ENCODE results near the gene CRNN. TPM values are rescaled to one million over a fixed set of nuclear protein-coding genes. Genes with fewer than 3 reads are reported as not detected.

CRNN gene
- total RNA-seq, 1 experiment from 2014 or later: not detected

DNA sequence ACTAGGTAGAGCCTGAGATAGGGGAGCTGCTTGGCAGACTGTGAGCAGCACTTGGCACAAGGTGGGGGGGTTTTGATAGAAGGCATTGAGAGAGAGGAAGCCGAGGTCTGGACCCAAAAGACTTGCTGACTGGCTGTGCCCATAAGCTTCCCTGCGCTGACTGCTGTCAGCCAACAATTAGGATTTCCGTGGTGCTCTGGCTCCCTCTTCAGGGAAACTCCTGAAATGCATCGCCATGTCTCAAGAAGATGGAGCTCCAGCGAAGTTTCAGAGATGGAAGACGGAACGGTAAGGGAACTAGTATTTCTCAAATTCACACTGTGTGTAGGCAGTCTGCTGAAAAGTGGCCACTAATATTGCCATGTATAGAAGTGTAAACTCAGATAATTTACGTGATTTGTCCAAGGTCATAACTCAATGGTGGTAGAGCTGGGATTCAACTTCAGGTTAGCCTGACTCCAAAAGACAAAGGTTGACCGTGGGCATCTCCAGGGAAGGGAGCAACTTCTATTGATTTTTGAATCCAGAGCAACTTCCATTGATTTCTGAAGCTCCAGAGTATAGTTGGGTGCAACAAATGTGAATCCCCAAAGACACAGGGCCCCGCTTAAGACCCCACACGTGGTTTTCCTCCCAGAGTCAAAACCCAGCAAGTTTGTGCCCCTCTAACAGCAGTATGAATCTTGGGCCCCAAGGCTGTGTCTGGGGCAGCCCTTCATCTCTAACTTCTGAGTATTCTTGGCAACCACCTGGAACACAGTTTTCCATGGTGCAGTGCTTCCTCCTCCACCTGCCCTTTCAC is 44.5 kb upstream of the CRNN start:
- H3K4me2 ChIP-seq (ENCODE audit: insufficient read depth, insufficient read length, low read length): no peak overlapping the region
- no peaks in the 10 kb centered on the region; the same call in 1 of the 2 replicates for H3K79me2 ChIP-seq (ENCODE audit: insufficient read depth, low read length)
- no peak overlapping the region for H2BK12ac ChIP-seq (ENCODE audit: insufficient read length, low read depth, low read length)
- H2AFZ ChIP-seq (ENCODE audit: low read length): no peak overlapping the region
- H3K56ac ChIP-seq (ENCODE audit: insufficient read length, low read depth, low read length): no peak overlapping the region
- no peaks in the 10 kb centered on the region for H3K4me1 Mint-ChIP-seq
- H4K5ac ChIP-seq (ENCODE audit: insufficient read length, low read depth, low read length): no peak overlapping the region
- no peak overlapping the region for H4K8ac ChIP-seq (replicated peaks; ENCODE audit: insufficient read length, low read depth, low read length)
- no peak overlapping the region for H3K23ac ChIP-seq (ENCODE audit: insufficient read length, low read depth, low read length)
- H3K27ac Mint-ChIP-seq: no peak overlapping the region
- no peak overlapping the region for H3K4me3 Mint-ChIP-seq
- DNase-seq: peak; percentile 34
- no peak overlapping the region for H3T11ph ChIP-seq (ENCODE audit: low read length)
- no peaks in the 10 kb centered on the region for H3K4me1 ChIP-seq (ENCODE audit: insufficient read depth, low read length)
- peaks cover 1% of the 10 kb centered on the region; the same call in 1 of the 2 replicates for H3K27me3 Mint-ChIP-seq (ENCODE audit: low read depth)
- H2AK5ac ChIP-seq (ENCODE audit: insufficient read length, low read length): no peak overlapping the region
- no peak overlapping the region for H3K27ac ChIP-seq (ENCODE audit: insufficient read length, low read depth, low read length)
- H3K18ac ChIP-seq (ENCODE audit: insufficient read length, low read depth, low read length): no peak overlapping the region
- TF ChIP-seq CTCF (conservative IDR thresholded peaks at IDR 0.05): peak; percentile 64
- no peak overlapping the region for H3K9ac ChIP-seq (ENCODE audit: extremely low read depth, insufficient read length, low read length)
- no peaks in the 10 kb centered on the region for H3K23me2 ChIP-seq (ENCODE audit: insufficient read length, low read depth, low read length, poor library complexity, severe bottlenecking)
- H3K4ac ChIP-seq (ENCODE audit: low read depth, low read length): no peak overlapping the region
- no peaks in the 10 kb centered on the region for H4K20me1 ChIP-seq (ENCODE audit: control insufficient read depth, insufficient read depth, insufficient read length)
- H3K27me3 ChIP-seq (ENCODE audit: insufficient read depth, low read length): no peaks in the 10 kb centered on the region
- no peak overlapping the region for H4K91ac ChIP-seq (ENCODE audit: insufficient read length, low read depth, low read length)
- H3K9me3 Mint-ChIP-seq: peaks cover 82 to 91% of the 10 kb centered on the region in 2 experiments
- H3K9me3 ChIP-seq (ENCODE audit: control insufficient read depth, low read depth, low read length): peaks cover 28% of the 10 kb centered on the region
- H2BK120ac ChIP-seq (ENCODE audit: low read depth, low read length, poor library complexity, severe bottlenecking): no peak overlapping the region
- no peaks in the 10 kb centered on the region for H3K79me1 ChIP-seq (ENCODE audit: insufficient read depth, low read depth, low read length, poor library complexity, severe bottlenecking)
- no peak overlapping the region for H2BK20ac ChIP-seq (ENCODE audit: low read depth, low read length, poor library complexity, severe bottlenecking)
- H3K14ac ChIP-seq (ENCODE audit: insufficient read depth, low read length): no peak overlapping the region
- no peak overlapping the region for H2BK15ac ChIP-seq (ENCODE audit: low read depth, low read length)
- H2BK5ac ChIP-seq (ENCODE audit: insufficient read length, low read length): no peak overlapping the region
- H3K36me3 Mint-ChIP-seq (ENCODE audit: insufficient read depth in 1 of 3, low read depth in 3 of 3): peaks cover 0 to 16% (median 5%) of the 10 kb centered on the region in 3 experiments; a peak in 3 of 7 replicates
- WGBS (ENCODE audit: extremely low coverage, insufficient read length, low lambda C conversion rate): no CpG with 5 or more reads among the region's 11 CpGs

All from H9 (cell line).